Activated CD8-positive, alpha-beta memory T cell treated with anti-CD3 and anti-CD28 coated beads for 4 hours (primary cell): Measurements from ENCODE around the gene RND1.
"Not testable (repeated sequence)": the region's sequence is repeated elsewhere in the genome, so short reads cannot be mapped to it uniquely, and the experiment has no call there.

Experiments
- DNase-seq, 2 donors: peaks; one replicate each; pipeline ENCODE4 v3.0.0-alpha.2; 2020; ENCODE audit warnings: low read depth in 2 of 2

The RND1 gene

DNA sequence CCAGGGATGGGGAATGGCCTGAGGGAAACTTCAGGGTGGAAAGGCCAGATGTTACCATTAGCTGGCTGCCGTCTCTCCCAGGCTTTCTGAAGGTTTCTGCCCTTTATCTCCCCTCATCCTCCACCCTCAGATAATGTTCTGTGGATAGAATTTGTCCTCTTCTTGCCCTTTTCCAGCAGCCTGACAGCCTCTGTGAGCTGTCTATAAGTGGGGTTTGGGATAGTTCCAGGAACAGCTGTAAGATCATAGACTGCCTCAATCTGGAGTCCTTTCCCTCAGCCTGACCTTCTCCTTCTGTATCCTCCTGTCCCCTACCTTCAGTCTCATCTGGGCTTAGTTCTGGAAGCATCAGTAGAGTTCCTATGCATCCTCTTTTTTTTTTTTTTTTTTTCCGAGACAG lies 2.8 kb upstream of the RND1 start:
- no peak for DNase-seq

DNA sequence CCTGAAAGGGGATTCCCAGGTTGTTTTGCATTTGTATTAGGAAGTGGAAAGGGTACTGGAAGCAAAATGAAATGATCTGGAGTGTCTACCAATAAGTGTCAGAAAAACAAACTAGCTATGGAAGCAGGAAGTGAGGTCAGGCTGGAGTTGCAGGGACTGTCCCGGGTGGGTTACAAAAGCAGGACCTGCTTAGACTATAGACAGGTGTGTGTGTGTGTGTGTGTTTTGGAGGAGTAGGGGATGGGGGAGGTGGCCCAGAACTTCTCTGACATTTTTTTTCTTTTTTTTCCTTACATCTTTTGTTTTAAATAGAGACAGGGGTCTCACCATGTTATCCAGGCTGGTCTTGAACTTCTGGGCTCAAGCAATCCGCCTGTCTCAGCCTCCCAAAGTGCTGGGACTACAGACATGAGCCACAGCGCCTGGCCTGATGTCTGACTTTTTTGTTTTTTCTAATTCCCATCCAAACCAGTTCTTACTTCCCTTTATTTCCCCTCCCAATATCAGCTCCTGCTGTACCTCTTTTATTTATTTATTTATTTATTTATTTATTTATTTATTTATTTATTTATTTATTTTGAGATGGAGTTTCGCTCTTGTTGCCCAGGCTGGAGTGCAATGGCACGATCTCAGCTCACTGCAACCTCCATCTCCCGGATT lies 512 bp upstream of the RND1 start:
- DNase-seq: no peak

DNA sequence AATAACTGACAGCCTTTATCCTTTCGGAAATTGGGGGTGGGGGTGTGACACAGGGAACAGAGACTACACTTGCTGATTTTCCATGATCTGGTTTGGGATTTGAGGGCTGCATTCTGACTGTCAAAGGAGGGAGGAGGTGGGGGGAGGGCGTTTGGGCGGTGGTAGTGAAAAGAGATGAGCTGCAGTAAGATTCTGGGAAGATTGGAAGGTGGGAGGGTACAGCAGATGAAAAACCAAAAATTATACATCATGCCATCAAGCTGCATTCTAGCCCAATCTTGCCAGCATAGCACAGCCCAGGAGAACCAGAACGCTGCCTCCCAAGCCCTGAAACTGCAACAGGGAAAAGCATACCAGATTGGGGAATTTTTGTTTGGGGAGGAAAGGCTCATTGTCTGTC lies 2.4 kb downstream of the RND1 start:
- no peak for DNase-seq

DNA sequence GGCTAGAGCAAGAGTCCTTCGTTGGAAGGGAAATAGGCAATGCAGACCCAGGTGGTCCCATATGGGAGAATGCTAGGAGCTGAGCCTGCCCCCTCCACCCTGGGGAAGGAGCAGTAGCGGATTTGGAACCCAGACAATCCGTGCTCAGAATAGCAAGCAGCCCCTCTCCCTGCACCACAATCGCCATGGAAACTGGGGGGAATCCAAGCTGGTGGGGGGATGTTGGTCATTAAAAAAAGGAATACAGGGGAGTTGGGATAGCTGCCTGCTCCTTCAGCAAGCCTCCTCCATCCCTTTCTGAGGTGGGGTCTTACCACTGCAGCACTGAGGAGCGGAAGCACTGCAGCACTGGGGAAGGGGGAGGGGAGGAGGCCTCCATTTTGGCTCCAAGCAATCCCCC lies 2.9 kb downstream of the RND1 start:
- no peak for DNase-seq

DNA sequence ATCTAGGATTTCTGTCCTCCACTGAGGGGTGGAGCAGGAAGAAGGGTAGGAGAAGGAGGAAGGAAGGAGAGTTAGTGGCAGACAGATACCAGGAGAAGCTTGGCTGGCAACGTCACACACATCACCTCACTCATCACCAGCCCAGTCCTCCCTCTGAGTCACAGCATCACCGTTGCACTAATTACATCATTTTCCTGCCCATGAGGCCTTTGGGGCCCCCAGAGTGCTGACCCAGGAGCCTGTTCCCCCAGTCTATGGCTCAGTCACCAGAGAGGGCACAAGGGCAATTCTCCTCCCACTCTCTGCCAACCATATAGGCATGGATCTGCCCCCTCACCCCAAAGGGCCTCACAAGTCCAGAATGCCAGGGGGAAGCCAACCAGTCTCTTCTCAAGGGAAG lies 4.6 kb downstream of the RND1 start:
- no peak for DNase-seq

DNA sequence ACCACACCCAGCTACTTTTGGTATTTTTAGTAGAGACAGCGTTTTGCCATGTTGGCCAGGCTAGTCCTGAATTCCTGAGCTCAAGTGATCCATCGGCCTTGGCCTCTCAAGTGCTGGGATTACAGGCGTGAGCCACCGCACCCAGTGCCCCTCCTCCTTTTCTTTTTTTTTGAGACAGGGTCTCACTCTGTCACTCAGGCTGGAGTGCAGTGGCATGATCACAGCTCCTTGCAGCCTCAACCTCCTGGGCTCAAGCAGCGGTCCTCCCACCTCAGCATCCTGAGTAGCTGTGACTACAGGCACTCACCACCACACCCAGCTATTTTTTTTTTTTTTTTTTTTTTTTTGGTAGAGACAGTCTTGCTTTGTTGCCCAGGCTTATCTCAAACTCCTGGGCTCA lies 5.4 kb downstream of the RND1 start:
- not testable (repeated sequence) for DNase-seq

DNA sequence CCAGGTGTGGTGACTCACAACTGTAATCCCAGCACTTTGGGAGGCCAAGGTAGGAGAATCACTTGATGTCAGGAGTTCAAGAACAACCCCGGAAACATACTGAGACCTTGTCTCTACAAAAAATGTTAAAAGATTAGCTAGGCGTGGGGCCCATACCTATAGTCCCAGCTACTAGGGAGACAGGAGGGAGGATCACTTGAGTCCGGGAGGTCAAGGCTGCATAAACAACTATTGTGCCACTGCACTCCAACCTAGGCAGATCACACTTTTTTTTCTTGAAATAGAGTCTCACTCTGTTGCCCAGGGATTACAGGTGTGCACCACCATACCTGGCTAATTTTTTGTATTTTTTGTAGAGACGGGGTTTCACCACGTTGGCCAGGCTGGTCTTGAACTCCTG lies 6.1 kb downstream of the RND1 start:
- DNase-seq: no peak

DNA sequence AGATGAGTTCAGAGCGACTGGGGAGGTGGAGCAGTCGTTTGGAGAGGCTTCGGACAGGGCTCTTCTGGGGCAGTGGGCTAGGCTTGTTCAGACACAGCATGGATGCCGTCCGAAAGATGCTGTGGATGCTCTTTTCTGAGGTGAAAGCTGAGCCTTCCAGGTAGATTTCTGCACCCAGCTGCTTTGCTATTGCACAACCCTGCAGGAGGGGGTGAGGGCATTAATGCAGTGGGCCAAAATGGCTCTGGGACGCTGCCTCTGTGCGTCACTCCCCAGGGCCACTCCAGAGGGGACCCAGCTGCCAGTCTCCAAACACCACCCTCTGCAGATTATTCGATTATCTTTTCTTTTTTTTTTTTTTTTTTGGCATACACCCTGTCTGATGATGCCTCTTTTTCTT lies 7.6 kb downstream of the RND1 start:
- DNase-seq: no peak

DNA sequence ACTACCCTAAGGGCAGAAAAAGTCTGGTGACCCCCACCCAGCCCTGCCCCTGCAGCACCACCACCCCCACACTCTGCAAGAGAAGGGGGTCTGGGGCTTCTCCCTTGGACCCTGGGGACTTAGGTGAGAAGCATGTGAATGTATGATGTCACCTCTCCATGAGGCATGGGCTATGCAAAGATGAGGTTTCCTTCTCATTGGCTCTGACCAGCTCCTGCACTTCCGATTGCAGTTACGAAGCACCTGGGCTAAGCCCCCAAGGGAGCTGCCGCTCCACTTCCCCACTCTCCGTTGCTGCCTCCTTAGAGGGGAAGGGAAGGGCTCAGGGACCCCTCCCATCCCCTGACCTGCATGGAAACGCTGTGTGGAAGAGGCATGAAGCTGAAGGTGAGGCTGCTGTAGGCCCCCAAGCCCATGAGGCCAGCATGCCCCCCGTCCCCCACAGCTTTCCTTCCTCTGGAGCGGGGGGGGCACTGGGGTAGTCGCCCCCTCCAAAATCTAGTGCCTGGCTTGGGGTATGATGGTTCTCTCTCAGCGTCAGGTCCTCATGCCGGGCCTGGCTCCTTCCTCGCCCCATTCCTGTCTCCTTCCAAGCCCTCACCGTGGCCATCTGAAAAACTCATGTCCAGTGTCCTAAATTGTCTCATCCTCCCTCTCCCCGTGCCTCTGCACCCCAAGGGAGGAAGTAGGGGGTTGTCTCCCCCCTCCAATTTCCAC lies 8.2 kb downstream of the RND1 start:
- DNase-seq: no peak

DNA sequence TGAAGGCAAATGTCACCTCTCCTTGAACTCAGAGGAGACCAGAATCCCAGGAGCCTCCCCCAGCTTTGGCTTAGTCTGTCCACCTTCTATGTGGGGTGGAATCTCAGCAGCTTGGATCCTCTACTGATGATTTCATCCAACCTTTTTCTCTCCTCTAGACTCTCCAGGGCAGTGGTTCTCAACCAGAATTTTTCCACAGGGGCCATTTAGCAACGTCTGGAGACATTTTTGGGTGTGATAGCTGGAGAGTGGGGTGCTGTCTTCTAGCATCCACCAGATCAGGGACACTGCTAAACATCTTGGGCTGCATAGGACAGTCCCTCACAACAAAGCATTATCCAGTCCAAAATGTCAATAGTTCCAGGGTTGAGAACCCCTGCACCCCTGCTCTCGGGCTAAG lies 9.3 kb downstream of the RND1 start:
- DNase-seq: no peak

DNA sequence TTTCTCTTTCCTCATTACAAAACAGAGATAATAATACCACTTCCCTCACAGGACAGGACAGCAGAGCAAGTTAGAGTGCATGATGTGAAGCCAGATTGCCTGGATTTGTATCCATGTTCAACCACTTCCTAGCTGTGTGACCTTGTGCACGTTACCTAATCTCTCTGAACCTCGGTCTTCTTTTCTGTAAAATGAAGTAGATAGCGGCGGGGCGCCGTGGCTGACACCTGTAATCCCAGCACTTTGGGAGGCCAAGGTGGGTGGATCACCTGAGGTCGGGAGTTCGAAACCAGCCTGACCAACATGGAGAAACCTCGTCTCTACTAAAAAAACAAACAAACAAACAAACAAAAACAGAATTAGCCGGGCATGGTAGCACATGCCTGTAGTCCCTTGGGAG lies 10.7 kb downstream of the RND1 start:
- DNase-seq: not testable (repeated sequence)

DNA sequence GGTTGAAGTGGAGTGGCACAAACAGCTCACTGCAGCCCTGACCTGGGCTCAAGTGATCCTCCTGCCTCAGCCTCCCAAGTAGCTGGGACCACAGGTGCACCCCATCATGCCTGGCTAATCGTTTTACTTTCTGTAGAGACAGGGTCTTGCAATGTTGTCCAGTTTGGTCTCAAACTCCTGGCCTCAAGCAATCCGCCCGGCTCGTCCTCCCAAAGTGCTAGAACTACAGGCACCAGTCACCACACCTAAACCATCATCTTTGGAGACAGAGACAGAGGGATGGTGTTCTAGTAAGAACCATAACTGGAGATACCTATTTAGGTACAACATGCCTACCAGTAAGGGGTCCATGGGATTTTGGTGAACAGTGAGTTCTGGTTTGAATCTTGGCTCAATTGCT lies 11.2 kb downstream of the RND1 start:
- DNase-seq: no peak

DNA sequence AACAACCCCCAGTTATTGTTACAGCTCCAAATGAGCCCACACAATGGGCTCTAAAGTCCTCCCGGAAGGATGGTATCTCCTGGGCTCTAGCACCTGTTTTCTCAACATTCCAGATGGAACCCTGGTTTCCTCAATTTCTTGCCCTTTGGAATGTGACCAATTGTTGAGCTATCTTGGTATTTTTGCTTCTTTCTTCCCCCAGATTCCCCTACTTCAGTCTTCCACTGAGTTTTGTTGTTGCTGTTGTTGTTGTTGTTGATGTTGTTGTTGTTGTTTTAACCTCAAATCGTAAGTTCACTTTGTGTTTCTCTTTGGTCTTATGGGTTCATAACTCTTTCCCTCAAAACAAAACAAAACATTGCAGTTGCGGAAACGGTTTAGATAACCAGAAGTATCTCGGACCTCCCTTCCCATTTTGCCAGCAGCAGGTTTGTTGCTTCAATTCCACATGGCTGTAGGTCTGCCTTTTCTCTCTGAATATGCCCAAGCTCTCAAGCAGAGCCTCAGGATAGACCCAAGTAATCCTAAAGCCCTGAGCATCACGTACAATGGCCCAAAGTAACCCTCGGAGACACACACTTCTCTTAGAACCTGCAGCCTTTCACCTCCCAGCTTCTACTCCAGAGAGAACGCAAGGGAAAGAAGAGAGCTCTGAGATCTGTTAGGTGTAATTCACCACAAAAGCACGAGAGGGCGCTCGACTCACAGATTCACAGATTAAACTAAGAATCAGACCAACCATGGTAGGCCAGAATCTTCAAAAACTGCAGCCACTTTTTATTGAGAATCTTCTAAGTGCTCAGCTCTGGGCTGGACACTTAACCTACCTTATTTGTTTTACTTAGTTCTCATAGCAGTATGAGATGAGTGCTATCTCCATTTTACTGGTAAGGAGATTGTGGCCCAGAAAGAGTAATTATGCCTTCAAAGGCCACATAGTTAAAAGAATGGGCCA lies 12.7 kb downstream of the RND1 start:
- peak; percentile 76 to 81 for DNase-seq

DNA sequence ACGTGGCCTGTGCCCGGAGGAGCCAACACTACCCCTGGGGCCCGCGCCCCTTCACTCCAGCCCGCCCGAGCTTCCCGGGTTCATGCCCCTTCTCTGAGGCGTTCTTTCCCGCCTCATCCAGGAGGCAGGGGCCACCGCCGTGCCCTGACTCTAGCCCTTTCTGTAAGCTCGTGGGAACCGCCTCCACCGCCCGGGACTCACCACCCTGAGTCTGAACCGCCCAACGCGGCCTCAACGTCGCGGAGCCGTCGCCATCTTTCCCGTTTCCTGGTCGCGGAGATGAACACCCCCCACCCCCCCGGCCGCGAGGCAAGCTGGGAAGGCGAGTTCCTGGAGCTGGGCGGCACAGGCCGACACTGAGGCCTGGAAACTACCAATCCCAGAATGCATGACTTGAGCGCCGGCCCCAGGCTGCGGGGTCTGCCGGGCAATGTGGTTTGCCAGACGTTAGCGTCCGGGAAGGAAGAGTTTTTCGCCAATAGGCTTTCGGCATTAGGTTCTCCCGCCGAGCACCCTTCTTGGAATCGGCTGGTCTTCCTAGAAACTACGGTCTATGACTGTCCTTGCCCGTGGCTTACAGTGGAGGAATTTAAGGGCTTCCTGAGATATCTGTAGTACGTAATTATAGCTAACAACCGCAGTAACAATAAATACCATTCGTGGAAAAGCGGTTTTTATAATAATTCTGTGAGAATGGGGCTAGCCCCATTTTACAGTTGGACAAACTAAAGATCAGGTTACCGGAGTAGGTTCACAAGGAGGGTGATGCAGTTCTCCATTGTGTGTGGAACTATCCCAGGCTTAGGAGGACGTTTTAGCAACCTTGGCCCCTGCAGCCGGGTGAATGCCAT lies 13.6 kb downstream of the RND1 start, which contains the start of gene DDX23:
DDX23 (minus strand) TSS at position 281 of the 851 bp plus-strand sequence. CDS start 6,381 bp downstream, outside the sequence.
- DNase-seq: peak; percentile 78 to 87

DNA sequence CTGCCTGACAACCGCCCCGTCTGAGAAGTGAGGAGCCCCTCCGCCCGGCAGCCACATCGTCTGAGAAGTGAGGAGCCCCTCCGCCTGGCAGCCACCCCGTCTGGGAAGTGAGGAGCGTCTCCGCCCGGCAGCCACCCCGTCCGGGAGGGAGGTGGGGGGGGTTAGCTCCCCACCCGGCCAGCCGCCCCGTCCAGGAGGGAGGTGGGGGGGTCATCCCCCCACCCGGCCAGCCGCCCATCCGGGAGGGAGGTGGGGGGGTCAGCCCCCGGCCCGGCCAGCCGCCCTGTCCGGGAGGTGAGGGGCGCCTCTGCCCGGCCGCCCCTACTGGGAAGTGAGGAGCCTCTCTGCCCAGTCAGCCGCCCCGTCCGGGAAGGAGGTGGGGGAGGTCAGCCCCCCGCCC lies 23.6 kb downstream of the RND1 start:
- DNase-seq: not testable (repeated sequence)

DNA sequence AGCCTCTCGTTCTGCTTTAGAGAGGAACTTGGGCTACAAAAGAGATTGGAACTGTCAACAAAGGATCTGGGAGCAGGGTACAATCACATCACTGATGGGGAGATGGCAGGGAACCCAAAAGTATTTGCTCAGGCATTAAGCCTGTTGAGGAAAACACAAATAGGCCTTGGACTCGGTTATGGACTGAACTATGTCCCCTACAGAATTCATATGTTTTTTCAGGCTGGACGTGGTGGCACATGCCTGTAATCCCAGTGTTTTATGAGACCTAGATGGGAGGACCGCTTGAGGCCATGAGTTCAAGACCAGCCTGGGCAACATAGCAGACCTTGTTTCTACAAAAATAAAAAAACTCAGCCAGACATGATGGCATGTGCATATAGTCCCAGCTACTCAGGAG lies 27.6 kb downstream of the RND1 start:
- DNase-seq: no peak

DNA sequence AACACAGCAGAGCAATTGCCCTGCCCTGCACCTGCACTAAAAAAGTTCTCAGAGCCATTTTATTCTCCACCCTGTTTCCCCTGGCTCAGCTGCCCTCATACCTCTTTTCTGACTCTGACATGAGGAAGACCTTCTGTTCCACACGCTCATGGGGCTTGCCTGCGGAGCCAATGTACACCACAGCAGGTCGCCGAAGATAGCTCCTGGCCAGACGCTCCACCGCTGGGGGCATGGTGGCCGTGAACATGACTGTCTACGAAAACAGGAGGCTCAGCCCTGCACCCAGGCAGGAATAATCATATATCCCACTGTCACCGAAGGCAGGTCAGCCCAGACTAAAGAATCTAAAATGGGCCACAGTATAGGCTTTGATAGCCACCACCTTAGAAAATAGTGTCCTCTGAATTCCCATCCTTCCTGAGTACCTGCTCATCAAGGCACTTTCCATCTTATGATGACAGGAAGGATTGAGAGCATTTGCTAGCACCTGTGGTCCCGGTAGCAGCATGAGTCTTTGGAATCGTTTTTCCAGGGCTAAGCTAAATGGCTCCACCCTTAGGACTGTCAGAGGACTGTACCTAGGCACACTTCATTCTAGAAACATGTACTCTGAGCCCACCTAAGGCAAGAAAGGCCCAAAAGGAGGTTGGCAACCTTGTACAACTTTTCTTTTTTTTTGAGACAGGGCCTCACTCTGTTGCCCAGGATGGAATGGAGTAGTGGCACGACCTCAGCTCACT lies 33.2 kb downstream of the RND1 start:
- DNase-seq: no peak

DNA sequence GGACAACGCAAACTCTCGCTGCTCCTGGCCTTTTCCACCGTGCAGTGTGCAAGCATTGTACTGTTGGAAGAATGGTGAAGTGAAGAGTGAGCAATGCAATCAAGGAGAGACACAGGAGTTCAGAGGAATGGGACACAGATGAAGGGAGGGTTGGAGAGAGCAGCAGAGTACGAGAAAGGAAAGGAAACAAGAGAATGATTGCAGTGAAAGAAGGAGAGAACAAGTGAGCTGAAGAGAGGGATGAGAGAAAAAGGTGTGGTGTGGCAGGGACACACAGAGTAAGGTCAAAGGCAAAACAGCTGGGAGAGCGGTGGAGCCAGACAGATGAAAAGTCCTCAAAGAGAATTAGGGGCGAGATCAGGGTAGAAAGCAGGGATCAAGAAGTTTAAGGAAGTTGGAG lies 34.4 kb downstream of the RND1 start:
- DNase-seq: no peak

DNA sequence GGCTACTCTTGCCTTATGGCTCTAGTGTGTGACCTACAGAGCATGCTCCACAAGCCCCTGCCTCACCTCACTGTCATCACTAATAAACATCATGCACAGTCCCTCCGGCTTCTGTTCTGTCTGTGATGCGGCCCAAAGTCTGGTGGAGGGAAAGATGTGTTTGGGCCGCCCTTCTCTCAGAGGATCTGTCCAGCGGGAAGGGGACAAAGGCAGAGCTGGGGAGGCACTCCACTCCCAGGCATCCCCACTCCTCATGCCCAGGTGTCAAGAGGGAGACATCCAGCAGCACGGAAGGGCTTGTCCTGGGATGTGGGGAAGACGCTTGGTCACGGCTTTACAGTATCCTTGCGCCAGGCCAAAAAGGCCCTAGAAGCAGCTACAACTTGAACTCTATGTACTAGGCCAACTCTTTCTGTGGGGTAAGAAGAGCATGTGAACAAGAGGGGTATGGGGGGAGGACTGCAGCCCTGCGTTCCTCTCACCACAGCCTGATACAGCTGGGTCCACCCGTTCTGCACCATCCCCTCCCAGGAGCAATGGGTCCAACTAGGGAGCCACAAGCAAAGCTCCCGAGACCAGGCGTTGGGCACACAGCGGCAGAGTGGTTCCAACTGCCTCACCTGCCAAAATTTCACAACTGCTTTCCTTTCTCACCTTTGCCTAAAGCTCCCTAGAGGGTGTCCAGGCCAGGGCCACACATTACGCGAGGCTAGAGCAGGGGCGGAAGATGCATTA lies 36.7 kb downstream of the RND1 start:
- no peak for DNase-seq

DNA sequence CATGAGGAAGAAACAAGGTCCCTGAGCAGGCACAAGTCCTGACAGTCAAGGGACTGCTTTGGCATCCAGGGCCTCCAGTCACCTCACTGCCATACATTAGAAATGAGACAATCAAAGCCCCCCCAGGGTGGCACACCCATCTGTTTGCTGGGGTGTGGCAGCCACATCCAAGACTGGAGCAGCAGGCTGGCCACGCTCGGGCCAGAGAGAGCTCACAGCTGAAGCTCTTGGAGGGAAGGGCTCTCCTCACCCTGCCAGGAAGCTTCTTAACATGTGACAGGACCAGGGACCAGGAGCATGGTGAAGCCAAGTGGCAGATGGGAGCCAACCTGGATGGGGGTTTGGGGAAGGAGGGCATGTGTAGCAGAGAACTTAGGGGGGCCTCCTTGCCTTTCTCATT lies 37.4 kb downstream of the RND1 start:
- DNase-seq: no peak
